HG03354 (cell line): ENCODE data around the gene PLA2G2C.

ENCODE experiments used
- ATAC-seq: cut with Tn5 transposase; IDR thresholded peaks from one replicate; pipeline ENCODE4 v1.9.1; 2021; ENCODE audit warnings: mild to moderate bottlenecking; ENCODE audit not compliant: unreplicated experiment, poor library complexity, severe bottlenecking

The PLA2G2C gene

DNA sequence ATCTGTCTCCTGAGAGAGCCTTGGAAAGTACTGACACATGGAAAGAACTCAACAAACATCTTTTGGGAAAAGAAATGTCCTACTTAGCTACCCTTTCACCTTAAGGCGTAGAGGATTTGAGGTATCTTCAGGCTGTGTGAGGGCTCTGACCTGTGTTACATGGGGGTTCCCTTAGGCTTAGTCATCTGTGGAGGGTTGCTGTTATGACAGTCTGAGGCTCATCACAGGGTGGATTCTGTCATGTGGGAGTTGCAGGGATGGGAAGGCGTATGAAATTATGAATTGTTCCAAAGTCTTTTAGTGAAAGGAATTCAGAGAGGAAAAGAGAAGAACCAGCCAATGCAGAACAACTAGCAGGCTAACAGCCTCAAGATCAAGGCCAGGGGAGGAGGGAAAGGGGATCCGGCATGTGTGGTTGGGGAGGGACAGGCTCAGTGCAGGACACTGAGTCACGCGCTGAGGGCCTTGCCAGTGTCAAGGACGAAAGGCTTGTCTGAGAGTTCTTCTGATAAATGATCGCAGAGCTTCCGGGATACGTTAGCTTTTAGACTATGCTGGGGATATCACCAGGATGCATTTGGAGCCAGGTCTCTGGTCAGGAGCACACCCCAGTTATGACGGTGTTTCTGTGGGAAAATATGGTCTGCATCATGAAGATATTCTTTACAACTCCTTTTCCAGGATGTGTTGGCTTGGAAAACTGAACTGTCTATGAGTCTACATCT lies 24.6 kb upstream of the PLA2G2C start:
- ATAC-seq = no peak

- ATAC-seq = no peak
Observed at GRCh38 chr1:20209471-20209870, 23.2 kb upstream of the PLA2G2C start.

DNA sequence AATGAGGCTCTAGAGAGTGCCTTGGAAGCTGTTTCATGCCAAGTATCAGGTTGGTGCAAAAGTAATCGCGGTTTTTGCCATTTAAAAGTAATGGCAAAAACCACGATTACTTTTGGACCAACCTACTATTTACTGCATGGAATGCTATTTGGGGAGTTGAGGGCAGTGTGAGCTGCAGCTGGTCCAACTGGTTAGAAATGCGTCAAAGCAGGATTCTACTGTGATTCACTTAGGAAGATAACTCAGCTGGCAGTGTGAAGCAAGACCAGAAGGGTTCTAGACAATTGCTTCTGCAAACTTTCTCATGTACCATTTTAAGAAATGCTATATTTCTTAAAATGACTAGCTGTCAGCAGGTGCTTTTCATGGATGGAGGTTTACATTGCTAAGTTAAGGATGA lies 21.2 kb upstream of the PLA2G2C start:
- ATAC-seq = no peak

DNA sequence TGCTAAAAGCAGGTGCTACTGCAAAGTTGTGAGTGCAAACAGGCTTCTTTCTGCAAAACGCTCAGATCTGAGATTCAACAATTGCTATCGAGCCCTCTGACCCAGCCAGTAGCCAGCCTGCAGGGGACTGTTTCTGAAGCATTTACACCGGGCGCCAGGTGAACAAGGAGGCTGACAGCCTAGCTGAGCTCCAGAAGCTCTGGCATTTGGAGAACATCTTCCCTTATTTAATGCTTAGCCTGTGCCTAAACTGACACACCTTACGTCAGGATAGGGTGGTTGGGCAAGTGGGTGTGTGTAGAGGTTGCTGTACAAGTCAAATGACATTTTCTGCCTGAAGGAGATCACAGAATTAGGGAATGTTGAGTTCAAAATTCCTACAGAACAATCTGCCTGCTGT lies 15.8 kb upstream of the PLA2G2C start:
- ATAC-seq = no peak

GRCh38 chr1:20200966-20201365 lies 14.6 kb upstream of the PLA2G2C start:
- no peak for ATAC-seq

- no peak for ATAC-seq
Observed at GRCh38 chr1:20199840-20200239, 13.5 kb upstream of the PLA2G2C start.

GRCh38 chr1:20199403-20199802 lies 13.1 kb upstream of the PLA2G2C start:
- no peak for ATAC-seq

DNA sequence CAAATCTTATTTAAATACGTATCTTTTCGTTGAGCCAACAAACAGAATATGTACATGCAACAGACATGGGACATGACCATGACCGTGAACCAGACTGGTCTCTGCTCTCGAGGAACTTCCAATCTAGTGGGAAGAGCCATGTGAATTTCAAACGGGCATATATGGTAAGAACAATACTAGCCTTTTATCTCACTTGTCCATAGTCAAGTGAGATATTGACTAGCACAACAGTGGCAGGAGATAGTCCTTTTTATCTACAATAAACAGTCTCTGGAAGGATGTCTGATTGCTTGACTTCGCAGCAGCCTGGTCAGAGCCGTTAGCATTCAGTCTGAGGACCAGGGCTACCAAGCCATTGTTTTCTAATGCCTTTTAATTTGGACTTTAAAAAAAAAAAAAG lies 12.6 kb upstream of the PLA2G2C start:
- ATAC-seq = no peak

GRCh38 chr1:20198296-20198695 lies 12.0 kb upstream of the PLA2G2C start:
- ATAC-seq = no peak

DNA sequence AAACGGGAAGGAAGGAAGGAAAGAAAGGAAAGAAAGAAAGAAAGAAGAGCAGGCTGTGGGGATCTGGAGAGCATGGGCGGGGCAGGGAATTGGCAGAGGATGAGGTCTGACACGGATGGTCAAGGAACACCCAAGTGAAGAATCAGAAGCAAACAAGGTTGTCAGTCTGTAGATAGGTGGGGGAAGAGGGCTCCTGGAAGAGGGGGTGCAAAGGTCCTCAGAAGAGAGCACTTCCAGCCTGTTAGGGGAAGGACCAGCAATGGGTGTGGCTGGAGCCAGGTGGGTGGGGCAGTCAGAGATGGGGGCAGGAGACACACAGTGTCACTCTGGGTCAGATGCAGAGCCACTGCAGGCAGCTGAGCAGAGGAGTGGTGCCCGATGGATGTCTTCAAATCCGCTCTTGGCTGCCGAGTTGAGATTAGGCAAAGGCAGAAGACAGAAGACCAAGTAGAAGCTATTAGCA lies 11.0 kb upstream of the PLA2G2C start:
- no peak for ATAC-seq

- no peak for ATAC-seq
Observed at GRCh38 chr1:20195462-20195780, 9.1 kb upstream of the PLA2G2C start.

- no peak for ATAC-seq
Observed at GRCh38 chr1:20194757-20195461, 8.6 kb upstream of the PLA2G2C start.

- ATAC-seq = no peak
Observed at GRCh38 chr1:20194224-20194623, 7.9 kb upstream of the PLA2G2C start.

- no peak for ATAC-seq
Observed at GRCh38 chr1:20192871-20193411, 6.6 kb upstream of the PLA2G2C start.

GRCh38 chr1:20192364-20192763 lies 6.0 kb upstream of the PLA2G2C start:
- no peak for ATAC-seq

GRCh38 chr1:20191266-20191825 lies 5.0 kb upstream of the PLA2G2C start:
- ATAC-seq = no peak

DNA sequence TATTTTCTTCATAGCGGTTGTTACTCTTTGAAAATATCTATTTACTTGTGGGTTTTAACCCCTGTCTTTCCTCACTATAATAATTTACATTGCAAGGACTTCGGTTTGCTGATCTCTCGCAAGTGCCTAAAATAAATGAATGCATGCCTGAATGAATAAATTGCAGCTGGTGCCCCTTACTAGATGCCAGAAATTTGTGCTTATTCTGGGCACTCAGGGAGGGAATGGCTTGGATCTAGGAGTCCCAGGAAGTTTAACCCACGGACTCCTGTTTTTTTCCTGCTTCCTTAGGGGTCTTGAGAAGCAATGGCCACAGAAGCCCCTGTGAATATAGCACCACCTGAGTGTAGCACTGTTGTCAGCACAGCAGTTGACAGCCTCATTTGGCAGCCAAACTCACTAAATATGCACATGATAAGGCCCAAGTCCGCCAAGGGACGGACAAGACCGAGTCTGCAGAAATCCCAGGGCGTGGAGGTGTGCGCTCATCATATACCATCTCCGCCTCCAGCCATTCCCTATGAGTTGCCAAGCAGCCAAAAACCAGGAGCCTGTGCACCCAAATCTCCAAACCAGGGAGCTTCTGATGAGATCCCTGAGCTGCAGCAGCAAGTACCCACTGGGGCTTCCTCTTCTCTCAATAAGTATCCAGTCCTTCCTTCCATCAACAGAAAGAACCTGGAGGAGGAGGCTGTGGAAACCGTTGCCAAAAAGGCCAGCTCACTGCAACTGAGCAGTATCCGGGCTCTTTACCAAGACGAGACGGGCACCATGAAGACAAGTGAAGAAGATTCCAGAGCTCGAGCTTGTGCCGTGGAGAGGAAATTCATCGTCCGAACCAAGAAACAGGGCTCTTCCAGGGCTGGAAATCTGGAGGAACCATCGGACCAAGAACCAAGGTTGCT lies 4.2 kb upstream of the PLA2G2C start:
- ATAC-seq = no peak

DNA sequence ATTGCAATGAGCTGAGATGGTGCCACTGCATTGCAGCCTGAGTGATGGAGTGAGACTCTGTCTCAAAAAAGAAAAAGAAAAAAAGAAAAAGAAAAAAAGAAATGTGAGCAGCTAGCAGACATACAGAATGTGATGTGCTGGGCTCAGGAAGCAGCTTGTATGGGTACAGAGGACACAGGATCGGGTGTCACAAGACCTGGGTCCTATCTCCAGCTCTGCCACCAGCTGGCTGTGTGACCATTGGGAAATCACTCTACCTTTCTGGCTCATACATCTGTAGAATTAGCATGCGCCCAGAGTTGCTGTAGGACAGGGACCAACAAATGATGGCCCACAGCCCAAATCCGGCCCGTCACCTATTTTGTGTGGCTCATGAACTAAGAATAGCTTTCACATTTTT lies 3.3 kb upstream of the PLA2G2C start:
- ATAC-seq = no peak

- no peak for ATAC-seq
Observed at GRCh38 chr1:20188455-20188817, 2.1 kb upstream of the PLA2G2C start.

GRCh38 chr1:20187813-20188454 lies 1.6 kb upstream of the PLA2G2C start:
- no peak for ATAC-seq
